K562 (cell line): ENCODE data around the gene FKBP3.

Source experiments
- ADNP ChIP-seq: fragments of 200-800 bp; sonication (Bioruptor generic); IDR thresholded peaks from 2 replicates; pipeline ENCODE4 v1.6.1; 2016; ENCODE audit warnings: missing genetic modification characterization, missing compliant biosample characterization
- BRCA1 ChIP-seq, 2 experiments: fragments of 450-650 bp in 1 of 2; sonication (generic) in 1 of 2; formaldehyde crosslinking in 1 of 2; IDR thresholded peaks; 2 replicates each; pipeline versions ENCODE4 v1.5.0 to v1.6.1; 2017 to 2020; ENCODE audit warnings: mild to moderate bottlenecking in 1 of 2, missing genetic modification reagents in 1 of 2
- DNMT1 ChIP-seq: fragments of 450-650 bp; IDR thresholded peaks from 2 replicates; pipeline ENCODE4 v1.6.1; 2016; ENCODE audit warnings: antibody characterized with exemption, mild to moderate bottlenecking
- REST ChIP-seq, 2 experiments: fragments of 450-650 bp; formaldehyde crosslinking in 1 of 2; IDR thresholded peaks; 2 replicates each; pipeline versions ENCODE4 v1.4.0 to v1.6.1; 2014 to 2020; ENCODE audit warnings: mild to moderate bottlenecking in 2 of 2, borderline replicate concordance in 1 of 2, low read depth in 1 of 2
- ZBTB7A ChIP-seq: IDR thresholded peaks from 2 replicates; pipeline ENCODE4 v1.6.1; 2011; ENCODE audit warnings: low read depth, mild to moderate bottlenecking, low read length, moderate library complexity, borderline replicate concordance; ENCODE audit not compliant: control insufficient read depth

GRCh38 chr14:45156067-45156466, 21.8 kb upstream of the FKBP3 start:
- TF ChIP-seq REST (IDR thresholded peaks at IDR 0.05; ENCODE audit: borderline replicate concordance) (no peak), REST (CRISPR knock-in tag; IDR thresholded peaks at IDR 0.05; ENCODE audit: low read depth) (no peak), ADNP (tag) (no peak), BRCA1 (IDR thresholded peaks at IDR 0.05) (no peak), BRCA1 (CRISPR knock-in tag; IDR thresholded peaks at IDR 0.05) (no peak), DNMT1 (no peak), ZBTB7A (no peak)
